HepG2 (cell line): ENCODE measurements around the gene CEP43. TPM values are rescaled to one million over a fixed set of nuclear protein-coding genes. Genes with fewer than 3 reads are reported as not detected.

Experiments used
- ATAC-seq: fragments of 200-7000 bp; cut with Tn5 transposase; 3 replicates; pipeline ENCODE4 v1.9.1; 2020; ENCODE audit warnings: mild to moderate bottlenecking, moderate library complexity
- BruUV-seq: library from RNA; stranded (reverse); fragments of 400-500 nt; replicated peaks from 2 replicates; lab custom pipeline; 2021; lab: Mats Ljungman, UMichigan
- CTCF ChIA-PET: fragments of 300-600 bp; formaldehyde crosslinking; extraction: SDS; loops from one replicate; lab custom pipeline; 2021; ENCODE audit warnings: low total read pairs, inconsistent platforms, low intra/inter-chr PET ratio; lab: Yijun Ruan, JAX
- POLR2A ChIA-PET: fragments of 350-600 bp; sonication (Branson Sonifier 250); formaldehyde crosslinking; loops from one replicate; lab custom pipeline; 2020; ENCODE audit warnings: antibody characterized with exemption, inconsistent platforms; lab: Yijun Ruan, JAX
- DNase-seq: peaks from one replicate; pipeline ENCODE4 v3.0.0-alpha.2; 2015; ENCODE audit warnings: low spot score
- FAIRE-seq: peaks from 3 replicates; lab custom pipeline; 2011; peaks lifted over from hg19 to GRCh38; lab: Jason Lieb, UNC
- H2AFZ ChIP-seq: one replicate; pipeline ENCODE4 v1.6.1; 2011; ENCODE audit warnings: low read length, inconsistent platforms
- H3K27ac ChIP-seq: fragments of 300-600 bp; 3 replicates; pipeline ENCODE4 v1.8.0; 2011; ENCODE audit warnings: mixed run types, mild to moderate bottlenecking, mixed read lengths, low read length, inconsistent platforms; ENCODE audit not compliant: insufficient read depth; ENCODE audit errors: extremely low read length
- H3K27me3 ChIP-seq, 2 experiments: fragments of 200-600 bp in 1 of 2; 2 replicates in 1 of 2; 3 replicates in 1 of 2; pipeline versions ENCODE4 v1.6.0 to v1.8.0; 2011; ENCODE audit warnings: low read length in 2 of 2, mild to moderate bottlenecking in 2 of 2, moderate library complexity in 2 of 2, inconsistent platforms in 1 of 2; ENCODE audit not compliant: insufficient read depth in 2 of 2, control insufficient read depth in 1 of 2
- H3K36me3 ChIP-seq, 2 experiments: fragments of 200-600 bp in 1 of 2; replicated peaks in 1 of 2; 2 replicates in 1 of 2; 3 replicates in 1 of 2; pipeline versions ENCODE4 v1.5.1 to v1.8.0; 2011; ENCODE audit warnings: low read length in 2 of 2, inconsistent platforms in 1 of 2; ENCODE audit not compliant: insufficient read depth in 2 of 2, control insufficient read depth in 1 of 2
- H3K4me1 ChIP-seq: 2 replicates; pipeline ENCODE4 v1.5.1; 2012; ENCODE audit warnings: low read length, inconsistent platforms; ENCODE audit not compliant: insufficient read depth
- H3K4me2 ChIP-seq: 2 replicates; pipeline ENCODE4 v1.6.0; 2011; ENCODE audit warnings: low read depth, low read length, inconsistent platforms
- H3K4me3 ChIP-seq, 3 experiments: fragments of 200-600 bp in 1 of 3; sonication (generic), shearing (Covaris generic) in 1 of 3; replicated peaks in 1 of 3; 2 replicates each; pipeline ENCODE4 v1.5.1; 2011 to 2016; ENCODE audit warnings: low read length in 3 of 3, inconsistent platforms in 2 of 3, low read depth in 2 of 3, mild to moderate bottlenecking in 2 of 3, control low read depth in 1 of 3, mixed read lengths in 1 of 3; ENCODE audit not compliant: insufficient read depth in 1 of 3
- H3K79me2 ChIP-seq: one replicate; pipeline ENCODE4 v1.6.1; 2011; ENCODE audit warnings: low read length, inconsistent platforms; ENCODE audit not compliant: insufficient read depth
- H3K9ac ChIP-seq: 2 replicates; pipeline ENCODE4 v1.6.0; 2011; ENCODE audit warnings: mild to moderate bottlenecking, low read depth, low read length, inconsistent platforms; ENCODE audit not compliant: insufficient read depth
- H3K9me3 ChIP-seq: 2 replicates; pipeline ENCODE4 v1.5.1; 2012; ENCODE audit warnings: mild to moderate bottlenecking, low read length
- H4K20me1 ChIP-seq: 2 replicates; pipeline ENCODE4 v1.6.0; 2011; ENCODE audit warnings: inconsistent platforms, mild to moderate bottlenecking, low read length, moderate library complexity; ENCODE audit not compliant: insufficient read depth
- CEBPB ChIP-seq: IDR thresholded peaks from 2 replicates; pipeline ENCODE4 v1.6.1; 2011; ENCODE audit warnings: low read depth, low read length, improper control_type of control experiment, borderline replicate concordance
- ERF ChIP-seq: IDR thresholded peaks from 2 replicates; pipeline ENCODE4 v1.6.1; 2018; ENCODE audit warnings: missing biosample characterization, missing genetic modification reagents
- NFYC ChIP-seq: IDR thresholded peaks from 2 replicates; pipeline ENCODE4 v1.6.1; 2016; ENCODE audit warnings: missing genetic modification reagents, missing compliant biosample characterization
- NR2F6 ChIP-seq, 2 experiments: IDR thresholded peaks; 2 replicates each; pipeline ENCODE4 v1.6.1; 2016; ENCODE audit warnings: antibody characterized with exemption in 1 of 2, mild to moderate bottlenecking in 1 of 2
- SIX4 ChIP-seq: sonication (generic); formaldehyde crosslinking; IDR thresholded peaks from 2 replicates; pipeline ENCODE4 v1.4.0; 2020; ENCODE audit warnings: missing genetic modification reagents
- YY1 ChIP-seq: IDR thresholded peaks from 2 replicates; pipeline ENCODE4 v1.6.1; 2011; ENCODE audit warnings: low read length, low read depth, moderate library complexity, mild to moderate bottlenecking; ENCODE audit not compliant: insufficient read depth, insufficient replicate concordance
- ZMYM4 ChIP-seq: sonication (generic); formaldehyde crosslinking; IDR thresholded peaks from 2 replicates; pipeline ENCODE4 v1.8.1; 2023; ENCODE audit warnings: mild to moderate bottlenecking, missing genetic modification reagents
- ZNF329 ChIP-seq: sonication (generic); formaldehyde crosslinking; IDR thresholded peaks from 2 replicates; pipeline ENCODE4 v1.9.0; 2021; ENCODE audit warnings: low read depth, mild to moderate bottlenecking, missing genetic modification reagents
- ZNF569 ChIP-seq: sonication (generic); formaldehyde crosslinking; IDR thresholded peaks from 2 replicates; pipeline ENCODE4 v1.5.0; 2020; ENCODE audit warnings: mild to moderate bottlenecking, missing genetic modification reagents, moderate library complexity, borderline replicate concordance
- ZNF598 ChIP-seq: sonication (generic); formaldehyde crosslinking; IDR thresholded peaks from 2 replicates; pipeline ENCODE4 v1.5.1; 2020; ENCODE audit warnings: mild to moderate bottlenecking, missing genetic modification reagents, borderline replicate concordance
- ZNF678 ChIP-seq: sonication (generic); formaldehyde crosslinking; IDR thresholded peaks from 2 replicates; pipeline ENCODE4 v1.4.0; 2020; ENCODE audit warnings: mild to moderate bottlenecking, missing genetic modification reagents
- ZNF749 ChIP-seq: sonication (generic); formaldehyde crosslinking; IDR thresholded peaks from 2 replicates; pipeline ENCODE4 v1.8.0; 2022; ENCODE audit warnings: mild to moderate bottlenecking, missing genetic modification reagents, moderate library complexity, borderline replicate concordance
- ZNF790 ChIP-seq: sonication (generic); formaldehyde crosslinking; IDR thresholded peaks from 2 replicates; pipeline ENCODE4 v1.8.0; 2022; ENCODE audit warnings: missing genetic modification reagents, mild to moderate bottlenecking, borderline replicate concordance
- WGBS: methylation state at CpG from one replicate; pipeline ENCODE4 v1.1.6; 2017; ENCODE audit warnings: low lambda C conversion rate; 5-methylcytosine and 5-hydroxymethylcytosine counted together
- in situ Hi-C: cut with HindIII; loops from 2 replicates; pipeline ENCODE4 v1.10.0; 2017; ENCODE audit warnings: low pct_unique_long_range_greater_than_20kb; ENCODE audit not compliant: extremely low pct_ligation_motif_present
- intact Hi-C: fragments of 100-400 bp; cut with micrococcal nuclease; formaldehyde crosslinking; loops from one replicate; pipeline ENCODE4 v1.10.0; 2022; ENCODE audit not compliant: unreplicated experiment
- polyA plus RNA-seq, 8 experiments: library from polyadenylated mRNA; depleted of rRNA in 3 of 8; stranded (reverse) in 7 of 8; unstranded in 1 of 8; fragments of >200 nt; fragmentation: Illumina TruSeq in 4 of 8; extraction: Trizol in 4 of 8; gene quantifications; 2 replicates each; pipeline versions ENCODE4 v1.2.1 to v1.2.3, GENCODE V29; 2011 to 2016; ENCODE audit warnings: low read depth in 4 of 8, missing spikeins in 1 of 8, mixed read lengths in 1 of 8; ENCODE audit not compliant: insufficient read depth in 1 of 8
- total RNA-seq, 5 experiments: library from RNA; depleted of rRNA; stranded (reverse); fragments of >200 nt; fragmentation: Illumina TruSeq; extraction: Trizol; gene quantifications; 2 replicates each; pipeline ENCODE4 v1.2.3, GENCODE V29; 2016; ENCODE audit warnings: low read depth in 1 of 5
- TF ChIP-seq, protein P1 (sequence below): sonication (generic); formaldehyde crosslinking; IDR thresholded peaks from 2 replicates; pipeline ENCODE4 v1.4.0; 2020; ENCODE audit warnings: missing genetic modification reagents

CEP43 gene
- total and polyA plus RNA-seq, 2 of the 13 experiments (the other 11 are each of a cell fraction or from before 2014, with no cell fraction given) = 29.3 to 73.9 TPM

DNA sequence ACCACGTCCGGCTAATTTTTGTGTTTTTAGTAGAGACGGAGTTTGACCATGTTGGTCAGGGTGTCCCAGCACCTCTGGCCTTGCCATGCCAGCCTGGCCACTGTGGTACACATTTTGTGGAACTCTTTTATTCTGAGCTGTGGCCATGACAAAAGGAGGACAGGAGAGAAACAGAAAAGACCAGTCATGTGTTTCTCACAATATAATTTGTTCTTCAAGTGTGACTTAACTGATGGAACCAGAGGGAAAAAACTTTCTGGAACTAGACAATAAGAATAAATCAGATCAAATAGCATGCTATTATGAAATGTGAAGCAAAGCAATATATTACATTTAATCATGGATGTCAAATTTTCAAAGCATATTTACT lies 38.6 kb upstream of the CEP43 start (continued):
- no peak for TF ChIP-seq YY1
- peak; percentile 33; the same call in 1 of the 2 replicates for TF ChIP-seq ERF (CRISPR knock-in tag)
- no peak for TF ChIP-seq ZNF329 (CRISPR knock-in tag)
- no peak for TF ChIP-seq ZNF678 (CRISPR knock-in tag)
- TF ChIP-seq NFYC (CRISPR knock-in tag) = no peak
- TF ChIP-seq CEBPB = no peak
- no peak for TF ChIP-seq ZNF749
- TF ChIP-seq NR2F6 (IDR thresholded peaks at IDR 0.05) = no peak
- TF ChIP-seq NR2F6 (CRISPR knock-in tag; IDR thresholded peaks at IDR 0.05) = no peak
- no peak for TF ChIP-seq SIX4 (CRISPR knock-in tag)
- TF ChIP-seq, protein P1, sequence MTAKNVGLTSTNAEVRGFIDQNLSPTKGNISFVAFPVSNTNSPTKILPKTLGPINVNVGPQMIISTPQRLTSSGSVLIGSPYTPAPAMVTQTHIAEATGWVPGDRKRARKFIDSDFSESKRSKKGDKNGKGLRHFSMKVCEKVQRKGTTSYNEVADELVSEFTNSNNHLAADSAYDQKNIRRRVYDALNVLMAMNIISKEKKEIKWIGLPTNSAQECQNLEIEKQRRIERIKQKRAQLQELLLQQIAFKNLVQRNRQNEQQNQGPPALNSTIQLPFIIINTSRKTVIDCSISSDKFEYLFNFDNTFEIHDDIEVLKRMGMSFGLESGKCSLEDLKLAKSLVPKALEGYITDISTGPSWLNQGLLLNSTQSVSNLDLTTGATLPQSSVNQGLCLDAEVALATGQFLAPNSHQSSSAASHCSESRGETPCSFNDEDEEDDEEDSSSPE = no peak
- TF ChIP-seq ZMYM4 = no peak
- no peak for TF ChIP-seq ZNF790 (CRISPR knock-in tag)
- 0 out of 2 replicates have a peak, but pooled peaks have one; percentile 58 for TF ChIP-seq ZNF569 (CRISPR knock-in tag)
- TF ChIP-seq, all 625 proteins: peak for 3

DNA sequence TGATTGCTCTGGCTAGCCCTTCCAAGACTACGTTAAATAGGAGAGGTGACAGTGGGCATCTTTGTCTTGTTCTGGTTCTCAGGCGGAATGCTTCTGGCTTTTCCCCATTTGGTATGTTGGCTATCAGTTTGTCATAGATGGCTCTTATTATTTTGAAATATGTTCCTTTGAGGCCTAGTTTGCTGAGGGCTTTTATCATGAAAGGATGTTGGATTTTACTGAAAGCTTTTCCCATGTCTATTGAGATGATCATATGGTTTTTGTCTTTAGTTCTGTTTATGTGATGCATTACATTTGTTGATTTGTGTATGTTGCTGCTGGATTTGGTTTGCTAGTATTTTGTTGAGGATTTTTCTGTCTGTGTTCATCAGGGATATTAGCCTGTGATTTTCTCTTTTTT lies 32.9 kb upstream of the CEP43 start:
- intact Hi-C loops = no loop called here
- no peaks in the 10 kb centered on the region for H4K20me1 ChIP-seq
- no peaks in the 10 kb centered on the region for H3K9me3 ChIP-seq
- no peak overlapping the region for H3K9ac ChIP-seq
- no peaks in the 10 kb centered on the region for H3K79me2 ChIP-seq
- no peak overlapping the region for H3K4me3 ChIP-seq
- no peak for TF ChIP-seq ZNF598
- CTCF ChIA-PET = no interaction called here
- H3K4me2 ChIP-seq = no peak overlapping the region
- no peak overlapping the region for H3K27ac ChIP-seq
- DNase-seq = no peak
- H3K27me3 ChIP-seq = no peaks in the 10 kb centered on the region
- peaks cover 29% of the 10 kb centered on the region for H3K4me1 ChIP-seq
- no peak overlapping the region for H2AFZ ChIP-seq
- POLR2A ChIA-PET = no interaction called here
- FAIRE-seq = no peak
- H3K36me3 ChIP-seq = peaks cover under 1 to 2% of the 10 kb centered on the region in 2 experiments; a peak in 1 of 5 replicates
- 97% methylated on average over 2 of the region's 2 CpGs for WGBS
- in situ Hi-C loops = no loop called here
- no peak for ATAC-seq
- BruUV-seq = TSS peak; percentile 32
